ENCODE results near the gene CAB39L.
"Not testable (repeated sequence)": the region's sequence is repeated elsewhere in the genome, so short reads cannot be mapped to it uniquely, and the experiment has no call there.

Gene CAB39L

GRCh38 chr13:49346460-49346859 lies 97.4 kb downstream of the CAB39L start:
- DNase-seq (ENCODE audit: low read depth): no peak

- no peak for DNase-seq (ENCODE audit: low read depth)
Observed at GRCh38 chr13:49343731-49344130, 100.1 kb downstream of the CAB39L start.

- DNase-seq (ENCODE audit: low read depth): no peak
Observed at GRCh38 chr13:49343255-49343654, 100.6 kb downstream of the CAB39L start.

- DNase-seq (ENCODE audit: low read depth): no peak
Observed at GRCh38 chr13:49342454-49342853, 101.4 kb downstream of the CAB39L start.

- no peak for DNase-seq (ENCODE audit: low read depth)
Observed at GRCh38 chr13:49341941-49342340, 101.9 kb downstream of the CAB39L start.

GRCh38 chr13:49341517-49341916 lies 102.3 kb downstream of the CAB39L start:
- DNase-seq (ENCODE audit: low read depth): no peak

GRCh38 chr13:49340161-49340560 lies 103.7 kb downstream of the CAB39L start:
- no peak for DNase-seq (ENCODE audit: low read depth)

- no peak for DNase-seq (ENCODE audit: low read depth)
Observed at GRCh38 chr13:49336655-49337054, 107.2 kb downstream of the CAB39L start.

- DNase-seq (ENCODE audit: low read depth): no peak
Observed at GRCh38 chr13:49330546-49330864, 113.4 kb downstream of the CAB39L start.

- DNase-seq (ENCODE audit: low read depth): no peak
Observed at GRCh38 chr13:49329831-49330545, 113.9 kb downstream of the CAB39L start.

- DNase-seq (ENCODE audit: low read depth): not testable (repeated sequence)
Observed at GRCh38 chr13:49327145-49327544, 116.7 kb downstream of the CAB39L start.

GRCh38 chr13:49326222-49326917 lies 117.5 kb downstream of the CAB39L start:
- DNase-seq (ENCODE audit: low read depth): no peak

GRCh38 chr13:49323344-49323743 lies 120.5 kb downstream of the CAB39L start:
- no peak for DNase-seq (ENCODE audit: low read depth)

GRCh38 chr13:49322702-49323101 lies 121.2 kb downstream of the CAB39L start:
- DNase-seq (ENCODE audit: low read depth): no peak

- DNase-seq (ENCODE audit: low read depth): no peak
Observed at GRCh38 chr13:49320975-49321374, 122.9 kb downstream of the CAB39L start.

- DNase-seq (ENCODE audit: low read depth): no peak
Observed at GRCh38 chr13:49319951-49320350, 123.9 kb downstream of the CAB39L start.

- no peak for DNase-seq (ENCODE audit: low read depth)
Observed at GRCh38 chr13:49319551-49319950, 124.3 kb downstream of the CAB39L start.

- no peak for DNase-seq (ENCODE audit: low read depth)
Observed at GRCh38 chr13:49315756-49316482, 127.9 kb downstream of the CAB39L start.

- no peak for DNase-seq (ENCODE audit: low read depth)
Observed at GRCh38 chr13:49315036-49315565, 128.8 kb downstream of the CAB39L start.

- no peak for DNase-seq (ENCODE audit: low read depth)
Observed at GRCh38 chr13:49314344-49314882, 129.5 kb downstream of the CAB39L start.

- DNase-seq (ENCODE audit: low read depth): no peak
Observed at GRCh38 chr13:49311816-49312215, 132.0 kb downstream of the CAB39L start.

GRCh38 chr13:49310251-49310650 lies 133.6 kb downstream of the CAB39L start:
- no peak for DNase-seq (ENCODE audit: low read depth)

All from activated gamma-delta T cell treated with anti-CD3 and anti-CD28 coated beads, Interleukin-2, amount 50 U/mL, for 16 hours (primary cell).